HG03575 (cell line): ENCODE results near the gene CYP2W1.

Source experiments
- ATAC-seq: cut with Tn5 transposase; IDR thresholded peaks from one replicate; pipeline ENCODE4 v1.9.1; 2021; ENCODE audit not compliant: unreplicated experiment, insufficient number of reproducible peaks, low FRiP score; ENCODE audit errors: extremely low read depth

CYP2W1 gene

DNA sequence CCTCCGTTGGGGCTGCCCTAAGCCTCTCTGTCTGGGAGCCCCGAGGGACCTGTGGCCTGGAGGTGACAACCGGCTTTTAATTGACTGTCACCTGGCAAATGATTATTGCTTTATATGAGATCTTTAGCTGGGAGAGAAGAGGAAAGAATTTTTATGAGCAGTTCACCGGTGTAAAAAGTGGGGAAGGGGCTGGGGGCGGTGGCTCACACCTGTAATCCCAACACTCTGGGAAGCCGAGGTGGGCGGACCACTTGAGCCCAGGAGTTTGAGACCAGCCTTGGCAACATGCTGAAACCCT lies 5.0 kb upstream of the CYP2W1 start:
- ATAC-seq: no peak

GRCh38 chr7:978416-979091 lies 4.4 kb upstream of the CYP2W1 start:
- ATAC-seq: no peak

DNA sequence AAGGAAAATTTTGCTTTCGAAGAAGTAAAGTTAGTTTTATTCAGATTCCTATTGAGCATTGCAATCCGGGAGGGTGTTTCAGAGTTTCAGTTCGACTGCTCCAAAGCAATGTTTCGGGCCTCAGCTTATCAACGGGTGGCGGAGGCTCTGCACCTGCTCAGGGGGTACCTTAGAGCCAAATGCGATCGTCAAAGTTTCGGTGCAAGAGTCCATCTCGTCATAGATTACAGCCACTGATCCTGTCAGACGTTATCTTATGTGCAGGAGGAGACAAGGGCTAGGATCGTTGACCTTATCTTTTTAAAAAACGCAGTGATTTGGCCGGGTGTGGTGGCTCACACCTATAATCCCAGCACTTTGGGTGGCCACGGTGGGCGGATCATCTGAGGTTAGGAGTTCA lies 3.8 kb upstream of the CYP2W1 start:
- no peak for ATAC-seq

GRCh38 chr7:979886-980571 lies 3.0 kb upstream of the CYP2W1 start:
- no peak for ATAC-seq

GRCh38 chr7:981793-982510 lies 1.0 kb upstream of the CYP2W1 start:
- ATAC-seq: no peak

DNA sequence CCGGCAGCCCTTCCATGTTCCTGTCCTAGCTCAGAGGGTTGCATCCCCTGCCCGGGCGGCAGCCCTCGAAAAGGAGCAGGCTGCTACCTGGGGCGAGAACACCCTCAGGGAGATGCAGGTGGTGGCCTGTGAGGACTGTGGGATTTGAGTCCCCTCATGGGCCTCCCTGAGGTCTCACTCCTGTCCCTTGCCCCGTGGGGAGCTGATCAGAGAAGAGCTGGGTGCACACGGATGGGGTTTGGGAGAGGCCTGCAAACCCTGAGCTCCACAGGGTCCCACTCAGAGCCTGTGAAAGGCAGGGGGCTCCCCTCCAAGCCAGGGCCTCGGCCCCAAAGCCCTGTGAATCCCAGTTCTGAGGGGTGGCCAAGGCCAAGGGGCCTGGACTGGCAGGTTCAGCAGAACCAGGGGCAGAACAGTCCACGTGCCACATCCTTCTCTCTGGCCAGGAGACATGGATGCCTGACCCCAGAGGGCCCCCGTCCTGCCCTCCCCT lies 424 bp upstream of the CYP2W1 start:
- no peak for ATAC-seq

DNA sequence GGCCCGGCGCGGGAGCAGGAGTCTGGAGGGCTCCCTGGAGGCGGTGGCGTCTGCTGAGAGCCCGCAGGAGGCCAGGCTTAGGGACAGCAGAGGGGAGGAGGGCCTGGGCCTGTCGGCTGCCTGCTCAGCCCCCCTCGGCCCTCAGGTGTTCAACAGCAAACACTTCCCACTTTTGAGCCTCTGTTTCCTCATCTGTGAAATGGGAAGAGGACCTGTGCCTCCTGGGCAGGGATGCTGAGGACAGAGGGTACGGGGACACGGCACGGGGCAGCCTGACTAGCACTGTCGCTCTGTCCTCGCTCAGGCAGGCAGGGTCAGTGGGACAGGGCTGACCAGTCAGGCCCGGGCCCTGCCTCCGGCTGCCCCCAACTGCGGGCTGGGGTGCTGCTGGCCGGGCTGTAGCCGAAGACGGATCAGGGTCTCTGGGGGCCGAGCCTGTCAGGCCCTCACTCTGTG lies 663 bp downstream of the CYP2W1 start:
- no peak for ATAC-seq

DNA sequence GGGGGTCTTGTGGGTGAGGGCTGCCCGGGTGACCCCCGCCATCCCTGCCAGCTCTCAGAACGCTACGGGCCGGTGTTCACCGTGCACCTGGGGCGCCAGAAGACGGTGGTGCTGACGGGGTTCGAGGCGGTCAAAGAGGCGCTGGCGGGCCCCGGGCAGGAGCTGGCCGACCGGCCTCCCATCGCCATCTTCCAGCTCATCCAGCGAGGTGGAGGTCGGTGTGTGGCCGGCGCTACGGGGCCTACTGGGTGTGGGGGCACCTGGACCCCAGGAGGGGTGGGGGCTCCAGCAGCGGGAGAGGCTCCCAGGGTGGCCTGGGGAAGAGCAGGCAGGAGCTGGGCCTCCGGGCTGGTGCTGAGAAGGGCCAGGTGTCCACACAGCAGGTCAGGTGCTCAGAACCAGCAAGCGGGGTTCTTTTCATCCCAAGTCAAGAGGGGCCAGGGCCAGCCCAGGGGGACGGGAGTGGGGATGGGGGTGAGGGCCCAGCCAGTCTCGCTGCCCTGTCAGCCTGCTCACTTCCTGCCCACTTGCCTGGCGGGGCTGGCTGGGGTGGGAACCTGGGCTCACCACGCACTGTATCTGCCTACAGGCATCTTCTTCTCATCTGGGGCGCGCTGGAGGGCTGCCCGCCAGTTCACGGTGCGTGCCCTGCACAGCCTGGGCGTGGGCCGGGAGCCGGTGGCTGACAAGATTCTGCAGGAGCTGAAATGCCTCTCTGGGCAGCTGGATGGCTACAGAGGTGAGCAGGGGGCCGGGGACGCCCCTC lies 1.6 kb downstream of the CYP2W1 start:
- no peak for ATAC-seq

DNA sequence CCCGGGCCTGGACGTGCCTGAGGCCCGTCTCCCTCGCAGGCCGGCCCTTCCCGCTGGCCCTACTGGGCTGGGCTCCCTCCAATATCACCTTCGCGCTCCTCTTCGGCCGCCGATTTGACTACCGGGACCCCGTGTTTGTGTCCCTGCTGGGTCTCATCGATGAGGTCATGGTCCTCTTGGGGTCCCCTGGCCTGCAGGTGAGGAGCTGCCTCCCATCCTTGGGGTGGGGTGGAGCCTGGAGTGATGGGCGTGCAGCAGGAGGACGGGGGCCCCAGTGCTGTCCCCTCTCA lies 2.1 kb downstream of the CYP2W1 start:
- ATAC-seq: no peak

- ATAC-seq: no peak
These were observed 3.1 kb downstream of the CYP2W1 start for GRCh38 chr7:985915-986741.

DNA sequence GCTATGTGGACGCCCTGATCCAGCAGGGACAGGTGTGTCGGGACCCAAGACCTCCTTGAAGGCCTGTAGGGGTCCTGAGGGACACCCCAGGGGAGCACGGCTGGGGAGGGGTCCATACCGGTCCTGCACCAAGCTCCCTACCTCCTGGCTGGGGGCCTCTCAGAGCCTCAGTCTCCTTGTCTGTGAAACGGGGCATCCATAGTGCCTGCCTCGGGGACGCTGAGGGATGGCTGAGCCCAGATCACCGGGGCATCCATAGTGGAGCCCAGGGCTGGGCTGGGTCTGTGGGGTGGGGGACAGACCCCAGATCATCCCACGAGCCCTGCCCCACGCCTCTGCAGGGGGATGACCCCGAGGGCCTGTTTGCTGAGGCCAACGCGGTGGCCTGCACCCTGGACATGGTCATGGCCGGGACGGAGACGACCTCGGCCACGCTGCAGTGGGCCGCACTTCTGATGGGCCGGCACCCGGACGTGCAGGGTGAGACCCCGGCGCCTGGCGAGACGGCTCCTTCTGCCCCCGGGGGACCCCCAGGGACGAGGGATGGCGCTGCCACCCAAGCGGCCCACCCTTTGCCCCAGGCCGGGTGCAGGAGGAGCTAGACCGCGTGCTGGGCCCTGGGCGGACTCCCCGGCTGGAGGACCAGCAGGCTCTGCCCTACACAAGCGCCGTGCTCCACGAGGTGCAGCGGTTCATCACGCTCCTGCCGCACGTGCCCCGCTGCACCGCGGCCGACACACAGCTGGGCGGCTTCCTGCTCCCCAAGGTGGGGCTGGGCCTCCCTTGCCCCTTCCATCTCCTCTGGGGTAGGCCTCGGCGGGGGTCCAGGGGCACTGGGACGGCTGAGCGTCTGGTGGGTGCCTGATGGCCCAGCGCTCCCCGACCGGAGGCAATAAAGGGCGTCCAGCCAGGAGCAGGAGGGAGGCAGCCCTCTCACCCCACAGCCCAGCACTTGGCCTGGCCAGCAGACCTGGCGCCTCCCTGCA lies 4.1 kb downstream of the CYP2W1 start:
- ATAC-seq: no peak

GRCh38 chr7:987909-988308 lies 4.9 kb downstream of the CYP2W1 start:
- no peak for ATAC-seq

- no peak for ATAC-seq
These were observed 5.5 kb downstream of the CYP2W1 start for GRCh38 chr7:988426-988911.

- no peak for ATAC-seq
These were observed 6.1 kb downstream of the CYP2W1 start for GRCh38 chr7:988963-989529.

DNA sequence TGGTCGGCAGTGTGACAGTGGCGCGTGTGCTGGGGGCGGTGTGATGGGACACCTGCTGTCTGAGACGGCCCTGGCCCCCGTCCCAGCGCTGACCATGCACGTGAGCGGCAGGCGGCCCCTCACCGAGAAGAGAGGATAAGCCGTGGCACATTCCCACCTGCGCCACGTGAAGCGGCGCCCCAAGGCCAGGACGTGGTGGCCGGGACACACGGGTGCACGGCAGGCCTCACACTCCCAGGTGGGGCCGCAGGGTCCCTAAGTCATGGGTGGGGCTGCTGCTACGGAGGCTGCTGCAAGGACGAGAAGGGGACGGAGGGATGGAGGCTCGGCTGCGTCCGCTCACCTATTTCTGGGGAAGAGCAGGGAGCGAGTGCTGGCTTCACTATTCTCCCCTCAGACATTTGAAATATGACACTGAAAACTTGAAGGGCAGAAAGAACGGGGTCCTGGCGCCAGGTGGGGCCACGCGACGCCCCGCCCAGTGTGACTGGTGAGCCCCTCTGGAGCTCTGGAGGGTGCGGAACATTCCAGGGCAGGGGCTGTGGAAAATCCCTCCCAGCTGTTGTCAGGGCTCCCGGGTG lies 7.5 kb downstream of the CYP2W1 start:
- ATAC-seq: no peak

DNA sequence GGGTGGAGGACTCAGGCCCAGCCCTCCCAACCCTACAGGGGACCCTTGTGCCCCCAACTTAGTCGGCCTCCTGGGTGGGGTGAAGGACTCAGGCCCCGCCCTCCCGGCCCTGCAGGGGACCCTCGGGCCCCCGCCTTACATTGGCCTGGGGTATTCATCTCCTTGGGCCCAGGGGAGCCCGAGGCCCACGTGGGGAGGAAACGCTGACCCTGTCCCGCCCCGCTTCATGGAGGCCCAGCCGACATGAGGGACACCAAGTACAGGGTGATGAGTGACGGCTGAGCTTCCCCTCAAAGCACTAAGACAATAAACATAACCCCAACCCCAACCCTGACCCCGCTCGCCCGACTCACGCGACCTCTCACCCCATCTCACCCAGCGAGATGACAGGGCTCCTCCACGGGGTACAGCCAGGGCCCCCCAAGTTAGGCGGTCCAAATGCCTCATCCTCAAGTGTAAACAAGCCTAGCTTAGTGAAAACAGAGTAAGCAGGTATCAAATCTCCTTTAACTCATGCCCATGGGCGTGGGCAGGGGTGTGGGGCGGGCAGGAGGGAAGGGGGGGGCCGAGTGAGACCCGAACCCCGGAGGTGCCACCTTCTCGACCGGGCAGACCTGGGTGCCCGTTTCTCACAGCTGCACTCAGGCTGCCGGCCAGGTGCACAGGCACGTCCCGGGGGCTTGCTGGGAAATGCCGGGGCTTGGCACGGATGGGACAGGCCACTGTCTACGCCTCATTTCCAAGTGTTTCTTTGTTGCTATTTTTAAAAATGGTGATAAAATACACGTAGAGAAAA lies 8.2 kb downstream of the CYP2W1 start:
- no peak for ATAC-seq
